DMS 273 (cell line): ENCODE results near the gene SULT6B1.
"Not testable (repeated sequence)": the region's sequence is repeated elsewhere in the genome, so short reads cannot be mapped to it uniquely, and the experiment has no call there.

Source experiments
- DNase-seq: peaks from one replicate; lab custom pipeline; 2025; ENCODE audit not compliant: unreplicated experiment; lab: John Stamatoyannopoulos, UW

SULT6B1 gene

GRCh38 chr2:37196320-37197195, 8.1 kb upstream of the SULT6B1 start, which contains the start of gene CEBPZOS:
CEBPZOS (plus strand) TSS chr2:37196496; CDS start chr2:37199705, 3,209 bp downstream.
- peak; percentile 88 for DNase-seq

GRCh38 chr2:37195862-37196319, 7.4 kb upstream of the SULT6B1 start:
- DNase-seq = not testable (repeated sequence)

- no peak for DNase-seq
Observed at GRCh38 chr2:37192551-37192950, 4.1 kb upstream of the SULT6B1 start.

GRCh38 chr2:37191747-37192146, 3.3 kb upstream of the SULT6B1 start:
- DNase-seq = no peak

GRCh38 chr2:37191253-37191652, 2.8 kb upstream of the SULT6B1 start:
- DNase-seq = no peak

- no peak for DNase-seq
Observed at GRCh38 chr2:37190290-37190689, 1.8 kb upstream of the SULT6B1 start.

GRCh38 chr2:37189452-37190153, 1.1 kb upstream of the SULT6B1 start:
- DNase-seq = peak; percentile 24

GRCh38 chr2:37181726-37182684, 6.5 kb downstream of the SULT6B1 start:
- no peak for DNase-seq

GRCh38 chr2:37180640-37181039, 7.8 kb downstream of the SULT6B1 start:
- no peak for DNase-seq

GRCh38 chr2:37180006-37180639, 8.3 kb downstream of the SULT6B1 start:
- DNase-seq = peak; percentile 11

- no peak for DNase-seq
Observed at GRCh38 chr2:37173741-37174140, 14.7 kb downstream of the SULT6B1 start.

GRCh38 chr2:37171624-37171950, 16.9 kb downstream of the SULT6B1 start:
- DNase-seq = no peak

- peak; percentile 68 for DNase-seq
Observed at GRCh38 chr2:37168217-37168981, 20.1 kb downstream of the SULT6B1 start.

- DNase-seq = no peak
Observed at GRCh38 chr2:37167636-37168180, 20.8 kb downstream of the SULT6B1 start.

GRCh38 chr2:37164757-37165156, 23.7 kb downstream of the SULT6B1 start:
- no peak for DNase-seq

- peak; percentile 95 for DNase-seq
Observed at GRCh38 chr2:37156857-37157714, 31.4 kb downstream of the SULT6B1 start, which contains the start of gene EIF2AK2. EIF2AK2 (minus strand) TSS chr2:37156980; CDS start chr2:37147806, 9,174 bp downstream.

GRCh38 chr2:37156071-37156856, 32.2 kb downstream of the SULT6B1 start:
- DNase-seq = peak; percentile 75

GRCh38 chr2:37154785-37155184, 33.7 kb downstream of the SULT6B1 start:
- no peak for DNase-seq
